Stimulated activated CD8-positive, alpha-beta memory T cell treated with anti-CD3 and anti-CD28 coated beads, Interleukin-15, amount 100 ng/mL, for 48 hours (primary cell): Measurements from ENCODE around the gene MPPE1.

Source experiments
- DNase-seq, 2 donors: peaks; one replicate each; pipeline ENCODE4 v3.0.0-alpha.2; 2020; ENCODE audit warnings: low read depth in 2 of 2

MPPE1 gene

GRCh38 chr18:11884396-11885030 lies 23.6 kb downstream of the MPPE1 start:
- no peak for DNase-seq

DNA sequence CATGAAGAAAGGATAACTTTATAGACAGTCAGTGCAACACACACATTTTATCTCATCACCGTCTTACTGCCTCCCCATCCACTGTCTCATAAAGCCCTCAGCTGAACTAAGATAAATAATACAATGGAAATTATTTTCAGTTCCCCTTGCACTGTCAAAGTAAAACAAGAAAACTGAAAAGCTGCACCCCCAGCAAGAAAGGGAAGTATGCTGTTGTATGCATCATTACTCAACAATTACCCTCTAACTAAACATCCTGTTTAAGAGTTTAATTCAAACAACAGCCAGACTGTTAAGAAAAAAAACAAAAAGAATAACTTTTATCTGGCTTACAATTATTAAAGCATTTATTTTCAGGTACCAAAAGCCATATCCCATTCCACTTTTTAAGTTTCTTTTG lies 25.0 kb downstream of the MPPE1 start:
- no peak for DNase-seq

GRCh38 chr18:11882636-11883035 lies 25.5 kb downstream of the MPPE1 start:
- DNase-seq: no peak

DNA sequence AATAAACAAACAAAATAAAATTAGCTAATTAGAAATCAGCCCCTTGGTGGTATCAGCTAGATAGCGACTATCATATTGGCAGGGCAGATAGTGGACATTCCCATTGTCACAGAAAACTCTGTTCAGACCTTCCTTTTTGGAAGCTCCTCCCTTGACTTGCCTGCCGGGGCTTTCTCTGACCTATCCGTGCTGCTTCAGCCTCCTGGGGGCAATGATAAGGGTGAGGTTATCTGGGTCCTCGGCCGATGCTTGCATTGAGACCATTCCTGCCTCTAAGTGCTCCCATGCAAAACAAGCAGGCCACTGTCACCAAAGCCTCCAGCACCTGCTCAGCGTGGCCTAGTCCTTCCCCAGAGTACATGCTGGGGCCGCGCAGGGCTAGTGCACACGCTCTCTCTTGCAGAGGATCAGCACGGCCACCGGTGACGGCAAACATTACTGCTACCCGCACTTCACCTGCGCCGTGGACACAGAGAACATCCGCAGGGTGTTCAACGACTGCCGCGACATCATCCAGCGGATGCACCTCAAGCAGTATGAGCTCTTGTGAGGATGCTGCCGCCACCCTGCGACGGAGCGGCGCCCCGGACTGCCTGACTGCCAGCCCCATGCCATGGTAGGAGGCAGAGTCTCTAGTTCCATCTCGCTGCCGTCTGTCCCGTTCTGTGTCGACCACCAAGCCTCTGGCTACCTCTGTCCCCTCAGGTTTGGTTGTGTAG lies 27.4 kb downstream of the MPPE1 start:
- DNase-seq: no peak

DNA sequence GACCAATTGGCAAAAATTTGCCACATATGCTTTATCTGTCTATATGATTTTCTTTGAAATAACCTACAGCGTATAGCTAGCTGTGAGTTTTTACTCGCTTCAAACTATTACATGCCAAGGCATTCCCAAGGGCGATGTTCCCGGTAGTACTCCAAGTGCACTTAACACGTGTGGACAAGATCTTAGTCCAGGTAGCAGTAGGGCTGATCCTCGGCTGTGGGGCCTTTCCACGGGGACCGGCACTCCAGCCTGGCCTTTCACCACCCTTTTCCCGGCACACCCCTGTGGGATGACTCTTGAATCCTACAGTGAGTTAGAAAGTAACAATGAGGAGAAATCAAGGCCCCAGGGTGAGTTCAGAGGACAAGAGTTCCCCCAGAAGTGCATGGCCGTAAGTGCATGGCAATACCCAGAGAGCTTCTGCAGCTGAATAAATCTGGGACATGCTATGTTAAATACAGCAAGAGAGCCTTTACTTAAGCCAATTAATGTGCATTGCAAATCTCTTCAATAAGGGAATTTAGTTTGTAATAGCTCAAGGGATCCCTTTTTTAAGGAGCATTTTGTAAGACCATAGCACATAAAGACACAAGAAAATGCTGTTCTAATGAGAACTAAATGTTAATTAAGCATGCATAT lies 30.5 kb downstream of the MPPE1 start:
- DNase-seq: no peak

GRCh38 chr18:11874676-11875075 lies 33.4 kb downstream of the MPPE1 start:
- no peak for DNase-seq

DNA sequence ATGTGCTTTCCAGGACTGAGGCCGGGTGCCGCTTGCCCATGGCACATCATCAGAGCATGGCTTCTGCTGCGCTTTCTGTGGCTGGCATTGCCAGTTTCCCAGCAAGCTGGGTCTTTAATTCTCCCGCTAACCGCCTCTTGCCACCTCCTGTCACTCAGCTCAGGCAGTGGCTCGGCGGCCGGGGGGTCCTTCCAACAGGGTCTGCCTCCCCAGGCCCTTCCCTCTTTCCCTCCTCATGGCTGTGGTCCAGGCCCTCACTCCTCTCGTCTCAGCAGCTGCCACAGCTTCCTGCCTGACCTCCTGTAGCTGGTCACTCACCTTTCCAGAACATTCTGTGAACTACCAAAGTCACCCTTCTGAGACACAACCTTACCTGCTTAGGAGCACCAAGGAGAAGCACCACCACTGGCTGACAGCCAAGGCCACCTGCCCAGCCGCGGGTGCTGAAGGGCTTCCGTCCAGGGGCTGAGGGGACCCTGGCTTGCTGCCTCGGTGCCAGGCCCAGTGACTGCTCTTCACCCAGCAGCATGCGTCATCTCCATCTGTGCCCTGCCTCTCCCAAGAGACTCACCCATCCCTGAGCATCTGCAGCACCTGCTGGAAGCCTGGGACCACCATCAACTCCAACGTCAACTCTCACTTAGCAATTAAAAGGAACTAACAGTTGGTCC lies 34.3 kb downstream of the MPPE1 start:
- DNase-seq: no peak

- DNase-seq: no peak
These were observed 35.5 kb downstream of the MPPE1 start for GRCh38 chr18:11872479-11873136.

DNA sequence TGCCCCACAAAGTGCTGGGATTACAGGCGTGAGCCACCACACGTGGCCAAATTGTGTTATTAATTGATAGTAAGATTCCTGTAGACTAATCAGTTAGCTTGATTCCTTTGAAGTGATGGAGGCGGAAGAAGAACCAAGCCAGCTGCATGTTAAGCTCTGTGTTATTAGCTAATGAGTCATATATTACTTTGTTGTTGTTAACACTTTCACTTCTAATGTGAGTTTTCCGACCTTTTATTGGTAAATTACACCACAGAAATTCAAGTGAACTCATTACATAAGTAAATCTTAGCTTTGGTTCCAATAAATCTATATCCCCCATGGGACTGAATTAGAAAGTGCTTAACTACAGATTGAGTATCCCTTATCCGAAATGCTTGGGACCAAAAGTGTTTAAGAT lies 36.6 kb downstream of the MPPE1 start:
- DNase-seq: no peak

DNA sequence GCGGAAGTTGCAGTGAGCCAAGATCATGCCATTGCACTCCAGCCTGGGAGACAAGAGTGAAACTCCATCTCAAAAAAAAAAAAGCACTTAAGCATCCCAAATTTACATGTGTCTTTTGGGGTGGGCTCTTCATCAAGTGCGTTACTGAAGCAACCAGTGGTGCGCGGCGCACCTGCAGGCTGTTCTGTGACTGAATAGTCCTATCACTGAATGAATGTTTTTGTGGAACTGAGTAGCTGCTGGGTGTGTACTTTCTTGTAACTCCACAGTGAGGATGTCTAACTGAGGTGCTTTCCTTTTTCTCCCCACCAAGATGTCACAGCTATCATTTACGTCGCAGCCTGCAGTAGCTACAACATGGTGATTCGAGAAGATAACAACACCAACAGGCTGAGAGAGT lies 39.9 kb downstream of the MPPE1 start:
- no peak for DNase-seq

DNA sequence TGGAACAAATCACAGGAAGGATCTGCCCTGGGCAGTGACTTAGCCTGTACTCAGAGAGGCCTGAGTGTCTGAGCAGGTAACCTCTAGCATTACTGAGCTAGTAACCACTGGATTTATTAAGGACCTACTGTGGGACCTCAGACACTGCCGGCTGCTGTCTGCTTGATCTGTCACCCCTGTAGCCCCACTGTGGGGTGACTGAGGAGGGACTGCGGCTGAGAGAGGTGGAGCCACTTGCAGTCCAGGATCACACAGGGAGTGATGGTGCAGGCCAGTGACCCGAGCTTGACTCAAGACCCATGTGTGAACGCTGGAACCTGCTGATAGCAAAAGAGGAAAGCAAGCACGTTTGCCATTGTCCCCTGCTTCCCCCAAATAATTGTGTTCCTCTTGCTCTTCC lies 41.4 kb downstream of the MPPE1 start:
- no peak for DNase-seq

DNA sequence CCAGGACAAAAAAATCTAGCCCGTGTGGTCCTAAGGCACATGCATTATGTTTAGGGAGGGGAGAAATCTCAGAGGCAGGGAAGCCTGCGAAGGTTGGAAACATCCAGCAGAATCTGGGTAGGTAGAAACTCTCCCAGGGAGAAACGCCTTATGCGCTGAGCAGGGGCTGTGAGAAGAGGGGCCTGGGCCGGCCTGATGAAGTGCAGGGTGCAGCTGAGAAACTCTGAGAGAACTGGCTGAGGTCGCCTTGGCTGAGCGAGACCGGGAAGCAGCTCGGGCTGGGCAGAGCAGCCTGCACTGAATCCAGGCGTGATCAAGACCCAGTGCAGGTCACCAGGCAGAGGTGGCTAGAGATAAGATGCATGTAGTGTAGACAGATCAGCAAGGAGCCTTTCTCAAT lies 41.8 kb downstream of the MPPE1 start:
- no peak for DNase-seq

- DNase-seq: no peak
These were observed 43.0 kb downstream of the MPPE1 start for GRCh38 chr18:11865071-11865470.

- DNase-seq: no peak
These were observed 43.6 kb downstream of the MPPE1 start for GRCh38 chr18:11864471-11864870.

GRCh38 chr18:11862468-11863137 lies 45.5 kb downstream of the MPPE1 start:
- DNase-seq: no peak

- no peak for DNase-seq
These were observed 46.4 kb downstream of the MPPE1 start for GRCh38 chr18:11861583-11862288.

GRCh38 chr18:11860594-11861450 lies 47.3 kb downstream of the MPPE1 start:
- no peak for DNase-seq

DNA sequence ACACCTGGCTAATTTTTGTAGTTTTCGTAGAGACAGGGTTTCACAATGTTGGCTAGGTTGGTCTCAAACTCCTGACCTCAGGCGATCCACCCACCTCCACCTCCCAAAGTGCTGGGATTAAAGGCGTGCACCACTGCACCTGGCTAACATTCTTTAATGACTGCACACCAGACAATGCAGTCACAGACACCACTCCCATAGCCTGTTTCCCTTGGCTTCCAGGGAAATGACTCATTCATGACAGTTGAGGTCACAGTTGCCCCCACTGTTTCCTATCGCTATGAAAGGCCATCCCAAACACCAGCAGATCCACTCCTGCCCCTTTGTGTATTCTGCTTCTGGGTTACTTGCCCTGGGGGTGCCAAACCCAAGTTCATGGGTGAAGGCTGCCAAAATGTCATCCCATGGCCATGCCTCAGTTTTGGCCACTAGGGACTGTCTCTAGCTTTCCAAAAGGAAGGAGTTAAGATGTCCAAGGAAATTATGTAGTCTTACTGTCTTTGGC lies 48.2 kb downstream of the MPPE1 start:
- no peak for DNase-seq

GRCh38 chr18:11859282-11859830 lies 48.8 kb downstream of the MPPE1 start:
- no peak for DNase-seq
